ENCODE data around the gene AP3D1.

The AP3D1 gene

DNA sequence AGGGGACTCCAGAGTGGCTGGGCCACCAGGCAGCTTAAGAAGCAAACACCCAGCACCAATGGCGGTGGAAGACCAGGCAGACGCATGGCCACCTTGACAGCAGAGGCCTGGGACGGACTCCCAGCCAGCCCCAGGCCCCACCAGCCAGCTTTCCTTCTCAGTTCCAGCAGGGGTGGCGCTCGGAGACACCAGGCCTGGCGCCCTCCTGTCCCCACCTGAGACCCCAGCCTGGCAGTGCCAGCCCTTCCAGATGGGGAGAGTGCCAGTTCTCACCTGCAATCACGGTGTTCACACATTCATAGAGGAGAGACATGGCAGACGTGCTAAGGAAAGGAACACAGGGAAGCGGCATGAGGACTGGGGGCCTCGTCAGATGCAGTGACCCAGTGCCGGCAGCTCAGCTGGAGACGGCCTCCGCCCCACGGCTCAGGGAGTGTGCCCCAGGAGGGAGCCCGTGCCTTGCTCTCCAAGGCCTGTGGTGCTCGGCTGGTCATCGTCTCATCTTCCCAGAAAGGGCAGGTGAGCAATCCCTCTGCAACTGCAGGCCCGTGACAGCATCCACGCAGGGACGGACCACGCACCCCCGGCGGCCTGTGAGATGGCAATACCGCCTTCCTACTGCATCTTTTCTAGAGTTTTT is 24.4 kb downstream of the AP3D1 start:
- DNase-seq = no peak

DNA sequence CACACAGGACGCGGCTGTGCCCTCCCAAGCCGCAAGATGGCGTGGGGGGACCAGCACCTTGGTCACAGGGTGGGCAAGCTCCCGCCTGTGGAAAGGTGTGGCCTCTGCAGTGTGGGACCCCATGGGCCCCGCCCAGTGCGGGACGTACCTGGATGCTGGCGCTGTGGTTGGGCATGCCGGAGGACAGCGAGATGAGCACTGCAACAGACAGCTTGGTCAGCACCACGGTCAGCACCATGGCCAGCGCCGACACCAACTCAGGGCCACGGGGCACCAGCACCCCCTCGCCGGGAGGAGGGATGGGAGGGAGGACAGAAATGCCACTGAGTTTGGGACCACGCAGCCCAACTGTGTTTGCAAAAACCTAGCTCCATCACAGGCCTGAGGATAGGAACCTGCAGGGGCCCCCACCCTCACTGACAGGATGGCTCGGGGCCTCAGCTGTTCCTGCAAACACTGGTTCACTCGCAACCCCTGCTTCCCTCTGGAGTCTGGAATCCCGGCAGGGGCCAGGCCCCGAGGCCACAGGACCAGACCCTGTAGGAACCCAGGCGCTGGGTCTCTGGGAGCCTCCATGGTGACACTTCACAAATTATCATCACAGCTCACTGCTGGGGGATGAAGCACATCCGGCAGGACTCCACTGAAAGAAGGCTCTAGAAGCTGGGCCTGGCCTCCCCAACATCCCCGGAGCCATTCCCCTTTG is 27.5 kb downstream of the AP3D1 start:
- no peak for DNase-seq

DNA sequence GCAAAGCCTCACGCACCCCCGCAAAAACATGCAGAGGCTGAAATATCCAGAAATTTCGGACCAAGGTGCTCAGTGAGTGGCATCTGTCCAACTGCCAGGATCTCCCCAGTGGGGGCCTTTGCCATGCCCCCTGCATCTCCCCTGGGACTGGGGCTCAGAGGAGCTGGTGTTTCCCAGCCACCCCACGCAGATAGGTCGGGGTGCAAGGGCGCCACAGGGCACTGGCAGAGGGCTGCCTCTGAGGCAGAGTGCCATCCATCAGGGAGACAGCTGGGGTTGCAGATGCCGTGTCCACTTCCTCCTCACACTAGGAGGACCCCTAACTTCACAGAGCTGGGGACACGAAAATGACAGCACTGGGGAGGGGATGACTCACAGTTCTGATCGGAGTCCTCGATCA is 28.4 kb downstream of the AP3D1 start:
- no peak for DNase-seq

DNA sequence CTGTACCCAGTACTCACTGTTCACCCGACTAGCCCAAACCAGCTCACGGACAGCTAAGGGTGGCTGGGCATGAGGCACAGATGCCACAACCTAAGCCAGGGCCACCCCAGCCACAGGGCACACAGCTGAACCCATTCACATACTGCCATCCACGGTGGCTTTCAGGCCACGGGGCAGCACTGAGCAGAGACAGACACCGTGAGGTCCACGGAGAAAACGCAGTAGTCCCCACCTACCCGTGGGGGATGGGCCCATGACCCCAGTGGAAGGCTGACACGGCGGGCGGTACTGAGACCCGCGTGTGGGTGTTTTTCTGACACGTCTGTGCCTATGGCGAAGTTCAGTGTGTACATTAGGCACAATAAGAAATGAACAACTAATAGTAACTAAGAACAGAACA is 29.1 kb downstream of the AP3D1 start:
- no peak for DNase-seq

DNA sequence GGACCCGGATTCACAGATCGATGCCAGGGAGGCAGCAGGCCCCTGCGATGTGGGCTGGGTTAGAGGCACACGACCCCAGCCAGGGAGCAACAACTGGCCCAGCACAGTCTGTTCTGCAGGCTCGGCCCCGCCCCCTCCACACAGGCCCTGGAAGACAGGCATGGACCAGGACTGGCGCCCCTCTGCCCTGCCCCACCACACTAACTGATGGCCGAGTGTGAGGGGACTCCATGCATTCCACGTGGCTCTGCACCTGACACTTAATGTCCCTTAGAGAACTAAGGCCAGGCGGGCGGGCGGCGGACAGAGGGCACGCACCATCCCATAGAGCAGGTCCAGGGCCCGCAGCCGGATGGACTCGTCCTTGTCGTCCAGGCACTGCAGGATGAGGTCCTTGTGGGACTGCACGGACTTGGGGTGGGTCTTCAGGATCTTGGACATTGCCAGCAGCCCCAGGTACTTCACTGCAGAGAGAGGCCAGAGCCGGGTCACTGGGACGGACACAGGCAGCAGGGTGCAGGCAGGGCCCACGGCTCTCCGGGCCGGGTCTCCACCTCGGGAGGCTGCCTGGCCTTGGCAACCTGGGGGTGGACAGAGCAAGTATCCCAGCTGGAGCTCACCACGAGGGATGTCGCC is 29.8 kb downstream of the AP3D1 start:
- DNase-seq = no peak

DNA sequence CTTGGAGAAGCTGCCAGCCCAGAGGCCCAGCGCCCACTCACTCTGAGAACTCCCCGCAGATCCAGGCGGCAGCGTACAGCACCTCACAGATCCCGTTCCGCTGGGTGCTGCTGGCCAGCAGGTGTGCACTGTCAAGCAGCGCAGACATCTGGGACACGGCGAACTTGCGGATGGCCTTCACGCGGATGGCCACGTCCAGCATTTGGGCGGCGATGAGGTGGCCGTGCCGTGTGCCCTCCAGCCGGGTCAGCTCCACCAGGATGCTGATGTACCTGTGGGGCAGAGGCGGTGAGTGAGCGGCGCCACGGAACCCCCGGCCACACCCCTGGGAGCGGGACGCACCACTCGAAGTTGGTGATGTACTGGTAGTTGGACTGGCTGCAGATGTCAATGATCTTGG is 30.5 kb downstream of the AP3D1 start:
- DNase-seq = no peak

DNA sequence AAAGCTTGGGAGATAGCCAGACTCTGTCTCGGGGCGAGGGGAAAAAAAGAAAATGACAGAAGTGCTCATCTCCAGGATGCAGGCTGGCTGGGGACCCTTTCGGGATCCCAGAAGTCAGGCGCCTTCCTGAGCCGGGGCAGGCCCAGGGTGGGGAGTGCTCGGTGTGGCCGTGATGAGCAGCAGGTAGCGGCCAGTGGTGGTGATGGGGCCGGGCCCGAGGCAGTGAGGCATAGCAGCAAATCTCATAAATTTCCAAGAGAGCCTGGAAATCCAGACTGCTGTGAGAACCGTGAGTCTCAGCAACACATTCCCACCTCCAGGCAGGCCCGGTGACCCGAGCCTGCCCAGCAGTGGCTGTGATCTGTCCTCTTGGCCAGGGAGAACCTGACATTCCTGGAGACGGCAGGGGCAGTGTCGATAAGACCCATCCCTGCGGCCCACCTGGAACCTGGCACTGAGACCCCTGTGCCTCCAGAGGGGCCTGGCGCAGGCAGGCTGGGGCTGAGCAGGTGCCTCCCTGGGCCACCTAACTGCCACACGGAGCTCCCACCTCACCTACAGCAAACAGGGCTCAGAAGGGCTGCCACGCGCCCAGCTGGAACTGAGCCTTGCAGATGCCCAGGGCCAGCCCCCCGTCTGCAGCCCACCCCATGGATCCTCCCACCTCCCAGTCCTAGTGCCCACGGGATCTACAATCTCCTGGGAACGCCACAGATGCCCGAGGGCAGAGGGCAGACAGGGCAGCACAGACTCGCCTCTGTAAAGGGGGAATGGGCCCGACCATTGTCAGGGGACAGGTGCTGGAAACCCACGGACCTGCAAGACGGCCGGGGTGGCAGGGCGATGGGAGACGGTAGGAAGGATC is 31.2 kb downstream of the AP3D1 start:
- no peak for DNase-seq

DNA sequence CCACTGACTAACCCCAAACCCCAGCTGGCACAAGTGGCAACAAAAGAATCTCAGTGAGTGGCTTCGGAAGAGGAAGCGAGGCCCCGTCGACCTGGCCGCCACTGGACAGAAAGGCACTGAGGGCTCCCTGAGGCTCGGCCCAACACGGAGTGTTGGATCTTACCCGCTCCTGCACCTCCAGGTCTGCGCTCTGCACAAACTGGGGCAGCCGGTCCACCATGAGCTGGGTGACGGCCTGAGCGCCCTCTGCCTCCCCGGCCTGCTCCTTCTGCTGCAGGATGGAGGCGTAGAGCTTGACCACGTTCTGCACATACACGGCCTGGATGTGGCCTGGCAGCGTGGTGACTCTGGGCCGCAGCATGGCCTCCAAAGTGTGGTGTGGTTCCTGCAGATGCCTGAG is 32.9 kb downstream of the AP3D1 start:
- no peak for DNase-seq

DNA sequence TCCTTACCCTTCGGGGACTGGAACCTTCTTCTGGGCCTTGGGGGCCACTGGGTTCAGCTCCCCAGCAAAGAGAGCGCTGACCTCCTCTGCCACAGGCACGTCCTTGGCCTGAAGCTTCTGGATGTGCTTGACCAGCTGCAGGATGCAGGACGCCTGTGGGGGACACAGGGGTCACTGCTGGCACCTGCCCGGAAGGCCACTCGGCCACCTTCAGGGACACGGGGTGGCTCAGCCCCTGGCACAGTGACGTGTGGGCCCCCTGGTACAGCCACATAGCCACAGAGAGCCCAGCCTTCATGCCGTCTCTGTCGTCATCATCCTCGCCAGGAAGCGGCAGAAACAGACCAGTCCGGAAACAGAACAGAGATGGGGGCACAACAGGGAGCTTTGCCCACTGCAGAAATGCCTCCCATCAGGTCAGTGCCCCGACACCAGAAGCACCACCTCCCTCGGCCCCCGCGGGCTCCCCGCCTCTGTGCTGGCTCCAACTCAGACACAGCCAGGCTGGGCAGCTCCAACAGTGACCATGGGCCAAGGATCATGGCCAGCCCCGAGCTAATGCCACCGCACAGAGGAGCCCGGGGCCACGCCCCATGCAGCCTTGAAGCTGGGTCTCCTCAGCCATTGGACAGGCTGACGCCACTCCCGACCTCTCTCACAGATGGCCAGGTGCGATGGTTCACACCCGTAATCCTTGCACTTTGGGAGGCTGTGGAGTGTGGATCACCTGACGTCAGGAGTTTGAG is 34.0 kb downstream of the AP3D1 start:
- DNase-seq = no peak

DNA sequence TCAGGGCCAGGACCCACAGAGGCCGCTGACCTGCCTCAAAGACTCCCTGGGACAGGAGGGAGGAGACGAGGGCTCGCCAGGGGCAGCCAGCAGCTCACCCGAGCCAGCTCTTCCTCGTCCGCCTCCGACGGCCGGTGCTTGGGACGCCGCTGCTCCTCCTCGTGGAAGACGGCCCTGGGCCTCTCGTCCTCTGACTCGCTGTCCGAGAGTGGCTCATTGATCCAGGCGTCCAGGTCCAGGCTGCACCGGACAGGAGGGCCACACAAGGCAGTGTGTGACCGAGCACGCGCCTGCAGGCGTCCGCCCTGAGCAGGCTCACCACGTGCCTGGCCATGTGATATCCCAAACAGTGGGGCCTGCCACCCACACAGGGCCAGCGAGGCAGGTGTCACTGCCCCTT is 34.9 kb downstream of the AP3D1 start:
- DNase-seq = no peak

DNA sequence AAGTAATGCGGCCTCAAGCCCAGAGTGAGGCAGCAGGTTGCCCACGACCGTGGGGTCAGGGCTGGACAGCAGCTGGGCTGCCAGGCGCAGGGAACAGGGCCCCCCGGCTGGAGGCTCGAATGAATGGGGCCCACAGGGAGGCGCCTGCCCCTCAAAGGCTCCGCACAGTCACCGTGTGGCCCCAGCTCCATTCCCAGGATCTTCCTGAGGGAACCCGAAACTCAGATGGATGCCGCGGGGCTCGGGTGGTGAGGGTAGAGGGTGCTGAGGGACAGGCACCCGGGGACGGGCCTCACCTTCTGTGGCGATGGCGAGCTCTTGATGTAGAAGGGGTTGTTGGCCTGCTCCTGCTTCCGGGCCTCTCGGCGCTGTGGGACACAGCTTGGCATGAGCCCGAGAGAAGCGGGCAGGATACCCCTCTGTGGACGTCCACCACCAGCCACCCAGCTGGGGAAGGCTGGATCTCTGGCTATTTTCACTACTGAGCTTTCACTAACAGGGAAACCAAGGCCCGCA is 35.4 kb downstream of the AP3D1 start:
- no peak for DNase-seq

DNA sequence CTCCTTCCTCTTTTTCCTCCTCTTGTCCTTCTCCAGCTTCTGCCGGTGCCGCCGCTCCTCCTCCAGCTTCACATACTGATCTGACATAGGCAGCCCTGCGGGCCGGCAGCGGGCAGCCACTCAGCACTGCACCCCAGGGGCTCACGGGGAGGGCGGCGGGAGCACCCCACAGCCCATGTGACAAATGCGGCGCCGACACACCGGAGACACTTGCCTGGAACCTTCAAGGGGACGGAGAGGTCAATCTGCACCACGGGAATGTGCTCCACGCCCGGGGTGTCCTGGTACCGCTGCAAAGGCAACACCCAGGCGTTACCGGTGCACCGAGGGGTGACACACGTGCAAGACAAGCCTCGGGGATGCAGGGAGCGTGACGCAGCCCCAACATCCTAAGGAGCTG is 36.0 kb downstream of the AP3D1 start:
- no peak for DNase-seq

DNA sequence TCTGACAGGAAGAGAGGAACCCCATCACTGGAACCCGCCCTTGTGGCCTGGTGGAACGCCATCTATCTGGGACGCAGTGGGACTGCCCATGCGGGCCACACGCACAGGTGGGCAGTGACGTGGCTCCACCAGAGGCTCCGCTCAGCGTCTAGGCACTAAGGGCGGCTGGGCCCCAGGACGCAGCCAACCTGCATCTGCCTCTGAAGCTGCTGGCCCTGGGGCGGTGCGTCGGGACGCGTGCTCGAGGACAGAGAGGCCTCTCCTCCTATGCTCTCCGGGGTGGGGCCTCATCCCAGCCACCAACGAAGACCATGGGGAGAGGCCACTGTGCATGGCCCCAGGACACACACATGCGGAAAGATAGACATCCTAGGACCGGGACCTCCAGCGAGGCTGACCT is 36.5 kb downstream of the AP3D1 start:
- no peak for DNase-seq

DNA sequence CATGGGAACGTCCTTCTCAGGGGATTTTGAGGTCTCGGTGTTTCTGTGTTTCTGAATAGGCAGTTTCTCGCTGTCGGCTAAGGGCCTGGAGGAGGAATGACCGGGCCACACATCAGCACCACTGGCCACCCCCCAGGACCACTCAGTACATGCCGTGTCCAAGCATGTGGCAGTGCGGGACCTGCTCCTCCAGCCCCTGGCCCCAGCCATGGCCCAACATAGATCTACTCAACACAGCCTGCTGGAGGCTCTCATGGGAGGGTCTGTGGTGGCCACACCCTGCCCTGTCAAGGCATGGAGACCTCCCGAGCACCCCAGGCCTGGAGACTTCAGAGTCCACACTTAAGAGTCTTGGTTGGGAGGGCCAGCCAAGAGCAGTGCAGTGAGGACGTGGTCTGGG is 37.1 kb downstream of the AP3D1 start:
- no peak for DNase-seq

DNA sequence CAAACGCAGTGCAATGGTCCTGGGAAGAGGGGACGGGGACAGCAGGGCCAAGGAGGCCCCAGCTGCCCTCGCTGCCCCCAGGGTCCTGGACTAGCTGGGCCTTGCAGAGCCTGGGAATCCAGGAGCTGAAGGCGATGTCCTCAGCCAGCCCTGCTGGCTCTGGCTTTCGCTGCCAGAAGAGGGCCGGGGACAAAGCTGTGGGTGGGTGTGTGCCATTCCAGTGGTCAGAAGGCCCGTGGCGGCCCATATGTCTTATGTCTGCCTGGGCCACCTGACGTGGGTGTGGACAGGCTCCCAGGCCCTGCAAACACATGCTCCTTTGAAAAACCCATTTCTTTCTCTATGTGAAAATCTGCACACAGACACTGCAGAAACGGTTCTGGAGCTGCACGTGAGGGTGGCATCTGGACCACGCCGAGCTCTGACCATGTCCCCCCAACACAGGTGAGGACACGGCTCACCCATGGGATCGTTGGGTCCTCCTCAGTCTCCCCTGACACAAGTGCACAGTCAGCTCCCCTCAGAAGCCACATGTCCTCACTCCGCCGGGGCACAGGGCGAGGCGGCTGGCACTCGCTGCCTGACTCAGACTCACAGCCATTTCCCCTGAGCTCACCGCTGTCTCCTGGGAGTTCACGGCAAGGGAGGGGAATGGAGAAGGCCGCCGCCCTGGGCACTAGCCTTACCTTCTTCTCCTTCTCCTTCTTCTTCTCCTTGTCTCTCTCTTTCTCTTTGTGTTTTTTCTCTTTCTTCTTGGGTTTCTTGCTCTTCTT is 37.7 kb downstream of the AP3D1 start:
- DNase-seq = no peak

DNA sequence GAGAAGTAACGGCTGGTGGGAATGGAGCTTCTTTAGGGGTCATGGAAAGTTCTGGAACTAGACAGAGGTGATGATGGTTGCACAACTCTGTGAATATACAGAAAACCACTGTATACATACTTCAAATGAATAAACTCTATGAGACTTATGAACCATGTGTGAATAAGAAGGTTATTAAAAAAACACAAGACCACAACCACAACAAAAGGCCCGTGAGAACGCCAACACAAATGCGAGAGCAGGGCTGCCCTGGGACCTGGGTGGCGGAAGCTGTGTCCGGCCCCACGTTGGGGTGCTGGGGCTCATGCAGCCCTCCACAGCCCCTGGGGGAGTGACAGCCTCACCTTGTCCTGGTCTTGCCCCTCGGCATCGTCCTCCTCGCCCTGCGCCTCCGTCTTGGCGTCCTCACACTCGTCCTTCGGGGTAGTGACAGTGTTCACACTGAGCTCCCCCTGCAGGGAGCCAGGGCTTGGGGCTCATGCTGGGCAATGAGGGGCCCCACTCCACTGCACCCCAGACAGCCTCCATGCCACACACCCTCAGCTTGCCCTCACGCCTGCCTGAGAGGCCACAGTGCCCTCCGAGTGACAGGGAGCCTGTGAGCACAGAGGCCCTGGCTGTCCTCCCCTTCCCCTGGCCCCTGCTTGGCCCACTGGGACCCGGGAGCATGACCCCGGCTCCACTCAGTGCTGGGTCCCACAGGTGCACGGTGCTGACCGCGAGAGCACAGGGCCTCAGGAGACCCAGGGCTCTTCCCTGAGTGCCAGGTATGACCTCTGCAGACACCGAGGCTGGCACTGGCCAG is 38.6 kb downstream of the AP3D1 start:
- DNase-seq = no peak

DNA sequence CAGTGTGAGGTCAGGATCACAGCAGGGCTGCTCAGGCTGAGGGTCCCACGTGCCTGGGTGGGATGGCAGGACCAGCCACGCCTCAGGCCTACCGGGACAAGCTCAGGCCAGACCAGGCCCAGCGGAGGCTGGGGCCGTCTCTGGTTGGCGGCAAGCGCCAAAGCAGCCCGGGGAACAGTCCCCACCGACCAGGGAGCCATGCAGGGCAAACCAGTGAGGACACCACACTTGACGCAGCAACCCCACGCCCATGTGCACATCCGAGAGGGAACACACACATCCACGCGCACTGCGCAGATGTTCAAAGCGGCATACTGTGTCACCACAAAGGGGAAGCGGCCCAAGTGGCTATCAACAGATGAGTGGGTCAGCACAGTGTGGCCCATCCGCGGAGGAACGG is 39.5 kb downstream of the AP3D1 start:
- DNase-seq = no peak

DNA sequence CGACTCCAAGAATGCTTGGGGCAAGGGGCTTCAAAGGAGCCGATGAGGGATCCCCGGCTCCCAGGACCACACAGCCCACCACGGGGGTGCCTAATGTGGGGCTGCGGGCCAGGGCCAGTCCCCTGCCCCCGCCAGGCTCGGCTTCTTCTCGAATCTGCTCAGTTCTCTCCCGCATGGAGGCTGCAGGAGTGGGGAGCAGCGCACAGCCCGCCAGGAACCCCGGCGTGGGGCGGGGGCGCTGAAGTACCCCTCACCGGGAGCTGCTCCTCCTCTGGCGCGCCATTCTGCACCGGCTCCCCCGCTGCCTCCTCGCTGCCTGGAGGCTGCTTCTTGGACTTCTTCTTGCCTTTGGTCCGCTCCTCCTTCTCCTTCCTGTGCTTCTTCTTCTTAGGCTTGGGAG is 39.9 kb downstream of the AP3D1 start:
- no peak for DNase-seq

DNA sequence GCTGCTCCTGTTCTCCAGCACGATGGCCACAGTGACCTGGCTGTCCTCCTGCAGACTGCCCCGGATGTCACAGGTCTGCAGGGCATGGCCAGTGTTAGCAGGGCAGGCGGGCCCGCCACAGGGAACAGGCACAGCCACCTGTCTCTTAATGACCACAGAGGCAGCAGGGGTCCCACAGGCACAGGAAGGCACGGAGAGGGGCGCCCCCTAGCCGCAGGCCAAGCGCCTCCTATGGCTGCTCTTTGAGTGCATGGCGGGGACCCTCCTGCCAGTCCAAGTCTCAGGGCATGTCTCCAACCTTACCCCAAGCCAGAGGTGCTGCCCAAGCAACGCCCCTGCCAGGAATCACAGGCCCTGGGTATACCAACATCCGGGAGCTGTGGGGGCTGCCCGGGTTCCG is 40.5 kb downstream of the AP3D1 start:
- DNase-seq = no peak

DNA sequence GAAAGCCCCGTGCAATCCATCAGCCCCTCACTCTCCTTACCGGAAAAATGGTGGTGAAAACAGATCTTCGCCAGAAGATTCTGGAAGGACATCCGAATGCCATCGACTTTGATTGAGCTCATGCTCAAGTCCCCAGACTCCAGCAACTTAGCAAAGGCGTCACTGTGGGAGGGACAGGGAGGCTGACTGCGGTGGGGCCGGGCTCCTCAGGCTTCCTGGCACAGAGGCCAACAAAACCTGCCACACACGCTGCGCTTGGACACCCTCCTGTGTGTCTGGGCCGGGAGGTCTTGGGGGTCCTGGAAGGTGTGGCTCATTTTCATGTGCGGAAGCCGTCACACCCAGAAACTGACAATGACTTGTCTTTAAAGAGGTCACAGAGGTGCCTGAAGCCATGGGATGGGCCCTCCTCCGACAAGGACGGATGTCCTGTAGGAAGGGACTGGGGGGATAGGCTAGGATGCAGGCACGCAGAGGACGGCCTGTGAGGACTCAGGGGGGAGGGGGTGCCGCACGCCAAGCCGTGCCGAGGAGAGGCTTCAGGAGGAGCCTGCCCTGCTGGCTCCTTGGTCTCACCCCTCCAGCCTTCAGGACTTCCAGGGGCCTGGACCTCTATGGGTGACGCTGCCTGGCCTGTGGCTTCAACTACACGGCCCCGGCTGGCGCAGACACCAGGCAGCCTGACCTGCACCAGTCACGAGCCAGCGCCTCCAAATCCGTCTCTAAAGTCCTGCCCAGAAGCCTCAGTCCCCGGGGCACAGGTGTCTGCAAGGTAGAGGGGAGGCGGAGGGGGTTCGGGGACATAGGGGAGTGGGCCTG is 42.1 kb downstream of the AP3D1 start:
- DNase-seq = no peak
